Epithelial cell of proximal tubule (primary cell): ENCODE measurements around the gene NAA50. TPM values are rescaled to one million over a fixed set of nuclear protein-coding genes. Genes with fewer than 3 reads are reported as not detected.

Experiments
- DNase-seq: peaks from one replicate; pipeline ENCODE4 v3.0.0-alpha.2; 2011; ENCODE audit warnings: low read depth
- H3K4me3 ChIP-seq: 2 replicates; pipeline ENCODE4 v1.5.1; 2011; ENCODE audit warnings: low read depth, mild to moderate bottlenecking, low read length
- CTCF ChIP-seq: conservative IDR thresholded peaks from 2 replicates; pipeline ENCODE4 v1.5.1; 2012; ENCODE audit warnings: low read depth, mild to moderate bottlenecking, low read length
- total RNA-seq: library from RNA; depleted of rRNA; stranded (reverse); fragments of >200 nt; gene quantifications from 2 replicates; pipeline ENCODE4 v1.2.3, GENCODE V29; 2015

Gene NAA50
- total RNA-seq, 1 donor from 2014 or later: 135 TPM

- DNase-seq: no peak
- H3K4me3 ChIP-seq: no peak overlapping the region
- no peak for TF ChIP-seq CTCF
Measured at GRCh38 chr3:113673593-113673992, 72.5 kb downstream of the NAA50 start.

GRCh38 chr3:113668015-113668414 is 78.0 kb downstream of the NAA50 start:
- H3K4me3 ChIP-seq: no peak overlapping the region
- no peak for TF ChIP-seq CTCF
- DNase-seq: no peak

Other genes with a start within 250 kb of the NAA50 start
- gene SPICE1, start 231.1 kb downstream of the NAA50 start, total RNA-seq: 15.0 and 18.7 TPM in 2 replicates
- 0.36 TPM in 1 of 2 replicates, not detected in the other for gene SIDT1, start 213.7 kb downstream of the NAA50 start, total RNA-seq
- 5.9 and 6.4 TPM in 2 replicates for gene USF3, start 49.6 kb downstream of the NAA50 start, total RNA-seq
- 40.4 and 42.2 TPM in 2 replicates for gene ATP6V1A, start 786 bp upstream of the NAA50 start, total RNA-seq
- 1.6 and 8.6 TPM in 2 replicates for gene GRAMD1C, start 92.5 kb upstream of the NAA50 start, total RNA-seq
- 2.2 and 3.5 TPM in 2 replicates for gene ZDHHC23, start 201.8 kb upstream of the NAA50 start, total RNA-seq